Thoracic aorta (tissue), 2 donors: ENCODE data around the gene SCN8A. TPM values are rescaled to one million over a fixed set of nuclear protein-coding genes. Genes with fewer than 3 reads are reported as not detected.

ENCODE experiments used
- ATAC-seq: fragments of 150-250 bp; one replicate; pipeline ENCODE4 v1.8.0; 2017; ENCODE audit warnings: low read depth; ENCODE audit not compliant: insufficient number of reproducible peaks, low FRiP score
- DNase-seq: peaks from one replicate; pipeline ENCODE4 v3.0.0-alpha.2; 2020; ENCODE audit warnings: low spot score
- H3K27ac ChIP-seq, 2 donors: fragments of 200-600 bp; sonication (generic); 1 replicate in 1 of 2; 2 replicates in 1 of 2; pipeline ENCODE4 v1.5.1; 2016; ENCODE audit warnings: mild to moderate bottlenecking in 2 of 2, moderate library complexity in 2 of 2
- H3K27me3 ChIP-seq: fragments of 200-600 bp; sonication (generic); replicated peaks from 2 replicates; pipeline ENCODE4 v1.6.0; 2016; ENCODE audit warnings: mild to moderate bottlenecking; ENCODE audit not compliant: insufficient read depth
- H3K36me3 ChIP-seq: fragments of 200-600 bp; sonication (generic); one replicate; pipeline ENCODE4 v1.5.1; 2016
- H3K4me1 ChIP-seq, 2 donors: fragments of 200-600 bp; sonication (generic); 1 replicate in 1 of 2; 2 replicates in 1 of 2; pipeline versions ENCODE4 v1.5.1 to v1.6.0; 2016; ENCODE audit warnings: low read depth in 2 of 2, mild to moderate bottlenecking in 1 of 2; ENCODE audit not compliant: control insufficient read depth in 1 of 2
- H3K4me3 ChIP-seq: fragments of 200-600 bp; sonication (generic); 2 replicates; pipeline ENCODE4 v1.5.1; 2016; ENCODE audit warnings: mild to moderate bottlenecking
- H3K9me3 ChIP-seq: fragments of 200-600 bp; sonication (generic); 2 replicates; pipeline ENCODE4 v1.5.1; 2016
- CTCF ChIP-seq: fragments of 200-600 bp; sonication (generic); IDR thresholded peaks from one replicate; pipeline ENCODE4 v1.5.1; 2019; ENCODE audit warnings: antibody characterized with exemption
- total RNA-seq, 2 donors: library from RNA; depleted of rRNA; stranded (reverse); fragments of >200 nt; gene quantifications; one replicate each; pipeline versions ENCODE4 v1.1.0 to v1.2.3, GENCODE V29; 2016

Gene SCN8A
- total RNA-seq, 2 donors from 2014 or later: 0.54 TPM; not detected in 1

- Histone ChIP-seq H3K27me3 (no peaks in the 10 kb centered on the region), H3K4me3 (no peak overlapping the region), H3K9me3 (no peaks in the 10 kb centered on the region), H3K4me1 (no peaks in the 10 kb centered on the region), H3K27ac (no peak overlapping the region), H3K36me3 (no peaks in the 10 kb centered on the region)
- TF ChIP-seq CTCF: no peak
- DNase-seq (no peak), ATAC-seq (no peak)
These were observed 114.4 kb downstream of the SCN8A start for GRCh38 chr12:51705450-51705849.

- Histone ChIP-seq H3K9me3 (no peaks in the 10 kb centered on the region), H3K36me3 (no peaks in the 10 kb centered on the region), H3K4me1 (no peaks in the 10 kb centered on the region), H3K4me3 (no peak overlapping the region), H3K27me3 (no peaks in the 10 kb centered on the region), H3K27ac (no peak overlapping the region)
- TF ChIP-seq CTCF: no peak
- ATAC-seq (no peak), DNase-seq (no peak)
These were observed 115.2 kb downstream of the SCN8A start for GRCh38 chr12:51706206-51706605.

GRCh38 chr12:51714666-51715065 is 123.6 kb downstream of the SCN8A start:
- ATAC-seq: no peak
- TF ChIP-seq CTCF: no peak
- DNase-seq: no peak
- no peaks in the 10 kb centered on the region for H3K36me3 ChIP-seq
- H3K27me3 ChIP-seq: no peaks in the 10 kb centered on the region
- no peak overlapping the region for H3K4me3 ChIP-seq
- H3K27ac ChIP-seq: no peak overlapping the region
- no peaks in the 10 kb centered on the region for H3K4me1 ChIP-seq
- H3K9me3 ChIP-seq: no peaks in the 10 kb centered on the region

GRCh38 chr12:51717326-51717925 is 126.4 kb downstream of the SCN8A start:
- Histone ChIP-seq H3K4me1 (no peaks in the 10 kb centered on the region), H3K36me3 (no peaks in the 10 kb centered on the region), H3K27ac (no peak overlapping the region), H3K4me3 (no peak overlapping the region), H3K9me3 (no peaks in the 10 kb centered on the region), H3K27me3 (no peaks in the 10 kb centered on the region)
- no peak for ATAC-seq
- no peak for TF ChIP-seq CTCF
- no peak for DNase-seq

GRCh38 chr12:51721282-51721940 is 130.4 kb downstream of the SCN8A start:
- ATAC-seq (no peak), DNase-seq (no peak)
- no peak overlapping the region for H3K27ac ChIP-seq
- no peaks in the 10 kb centered on the region for H3K27me3 ChIP-seq
- H3K4me3 ChIP-seq: peak overlapping the region; percentile 39
- TF ChIP-seq CTCF: peak; percentile 12
- H3K36me3 ChIP-seq: no peaks in the 10 kb centered on the region
- H3K9me3 ChIP-seq: no peaks in the 10 kb centered on the region
- H3K4me1 ChIP-seq: no peaks in the 10 kb centered on the region
